Adipocyte (in vitro differentiated cells): ENCODE results near the gene AGBL1.

Source experiments
- DNase-seq: peaks from one replicate; pipeline ENCODE4 v3.0.0-alpha.2; 2015; ENCODE audit warnings: low read depth
- H3K27me3 ChIP-seq: replicated peaks from 2 replicates; pipeline ENCODE4 v1.7.0; 2013; ENCODE audit warnings: mild to moderate bottlenecking, low read length, moderate library complexity; ENCODE audit not compliant: control insufficient read depth, insufficient read depth
- H3K36me3 ChIP-seq: 2 replicates; pipeline ENCODE4 v1.7.0; 2013; ENCODE audit warnings: low read length, mild to moderate bottlenecking, moderate library complexity; ENCODE audit not compliant: control insufficient read depth, insufficient read depth, severe bottlenecking
- H3K4me1 ChIP-seq: 2 replicates; pipeline ENCODE4 v1.7.0; 2013; ENCODE audit warnings: mild to moderate bottlenecking, low read length, moderate library complexity; ENCODE audit not compliant: control insufficient read depth, insufficient read depth
- H3K4me3 ChIP-seq: 2 replicates; pipeline ENCODE4 v1.7.0; 2013; ENCODE audit warnings: mild to moderate bottlenecking, low read length, moderate library complexity
- H3K9ac ChIP-seq: 2 replicates; pipeline ENCODE4 v1.7.0; 2013; ENCODE audit warnings: mild to moderate bottlenecking, low read length, moderate library complexity
- H3K9me3 ChIP-seq: 2 replicates; pipeline ENCODE4 v1.7.0; 2013; ENCODE audit warnings: mild to moderate bottlenecking, low read length, moderate library complexity; ENCODE audit not compliant: control insufficient read depth

The AGBL1 gene

GRCh38 chr15:86609275-86609674 is 529.6 kb downstream of the AGBL1 start:
- DNase-seq, result no peak
- H3K9me3 ChIP-seq, result no peaks in the 10 kb centered on the region
- H3K36me3 ChIP-seq, result no peaks in the 10 kb centered on the region
- H3K9ac ChIP-seq, result no peak overlapping the region
- no peak overlapping the region for H3K4me3 ChIP-seq
- H3K27me3 ChIP-seq, result peaks cover 7% of the 10 kb centered on the region
- H3K4me1 ChIP-seq, result no peaks in the 10 kb centered on the region

GRCh38 chr15:86610038-86610437 is 530.4 kb downstream of the AGBL1 start:
- Histone ChIP-seq H3K27me3 (peaks cover 7% of the 10 kb centered on the region), H3K4me3 (no peak overlapping the region), H3K4me1 (no peaks in the 10 kb centered on the region), H3K36me3 (no peaks in the 10 kb centered on the region), H3K9ac (no peak overlapping the region), H3K9me3 (no peaks in the 10 kb centered on the region)
- no peak for DNase-seq

- H3K27me3 ChIP-seq, result peaks cover 7% of the 10 kb centered on the region
- no peaks in the 10 kb centered on the region for H3K36me3 ChIP-seq
- no peaks in the 10 kb centered on the region for H3K4me1 ChIP-seq
- DNase-seq, result no peak
- no peaks in the 10 kb centered on the region for H3K9me3 ChIP-seq
- no peak overlapping the region for H3K4me3 ChIP-seq
- no peak overlapping the region for H3K9ac ChIP-seq
Measured at GRCh38 chr15:86611417-86612040, 531.9 kb downstream of the AGBL1 start.

- Histone ChIP-seq H3K4me3 (no peak overlapping the region), H3K9ac (no peak overlapping the region), H3K9me3 (no peaks in the 10 kb centered on the region), H3K36me3 (no peaks in the 10 kb centered on the region), H3K4me1 (no peaks in the 10 kb centered on the region), H3K27me3 (peaks cover 6% of the 10 kb centered on the region)
- DNase-seq, result no peak
Measured at GRCh38 chr15:86615411-86615810, 535.7 kb downstream of the AGBL1 start.

- no peaks in the 10 kb centered on the region for H3K4me1 ChIP-seq
- no peak for DNase-seq
- no peaks in the 10 kb centered on the region for H3K36me3 ChIP-seq
- no peaks in the 10 kb centered on the region for H3K9me3 ChIP-seq
- H3K9ac ChIP-seq, result no peak overlapping the region
- H3K27me3 ChIP-seq, result peaks cover 6% of the 10 kb centered on the region
- no peak overlapping the region for H3K4me3 ChIP-seq
Measured at GRCh38 chr15:86615816-86616215, 536.1 kb downstream of the AGBL1 start.

GRCh38 chr15:86616771-86617170 is 537.1 kb downstream of the AGBL1 start:
- no peaks in the 10 kb centered on the region for H3K36me3 ChIP-seq
- no peaks in the 10 kb centered on the region for H3K4me1 ChIP-seq
- H3K27me3 ChIP-seq, result peaks cover 6% of the 10 kb centered on the region
- H3K4me3 ChIP-seq, result no peak overlapping the region
- no peak for DNase-seq
- no peaks in the 10 kb centered on the region for H3K9me3 ChIP-seq
- H3K9ac ChIP-seq, result no peak overlapping the region

GRCh38 chr15:86620157-86620556 is 540.5 kb downstream of the AGBL1 start:
- no peak for DNase-seq
- H3K9me3 ChIP-seq, result no peaks in the 10 kb centered on the region
- peaks cover 9% of the 10 kb centered on the region for H3K4me1 ChIP-seq
- H3K27me3 ChIP-seq, result peaks cover 6% of the 10 kb centered on the region
- H3K9ac ChIP-seq, result no peak overlapping the region
- H3K36me3 ChIP-seq, result no peaks in the 10 kb centered on the region
- no peak overlapping the region for H3K4me3 ChIP-seq

GRCh38 chr15:86620641-86621349 is 541.1 kb downstream of the AGBL1 start:
- Histone ChIP-seq H3K27me3 (peaks cover 9% of the 10 kb centered on the region), H3K36me3 (no peaks in the 10 kb centered on the region), H3K9ac (no peak overlapping the region), H3K4me3 (no peak overlapping the region), H3K9me3 (no peaks in the 10 kb centered on the region), H3K4me1 (peaks cover 9% of the 10 kb centered on the region)
- no peak for DNase-seq

- Histone ChIP-seq H3K9me3 (no peaks in the 10 kb centered on the region), H3K4me1 (peaks cover 9% of the 10 kb centered on the region), H3K36me3 (no peaks in the 10 kb centered on the region), H3K9ac (no peak overlapping the region), H3K4me3 (no peak overlapping the region), H3K27me3 (peaks cover 15% of the 10 kb centered on the region)
- no peak for DNase-seq
Measured at GRCh38 chr15:86623236-86623635, 543.6 kb downstream of the AGBL1 start.

GRCh38 chr15:86624261-86625036 is 544.8 kb downstream of the AGBL1 start:
- Histone ChIP-seq H3K4me1 (peaks cover 9% of the 10 kb centered on the region), H3K36me3 (no peaks in the 10 kb centered on the region), H3K9ac (no peak overlapping the region), H3K27me3 (peaks cover 15% of the 10 kb centered on the region), H3K9me3 (no peaks in the 10 kb centered on the region), H3K4me3 (no peak overlapping the region)
- peak; percentile 28 for DNase-seq
